GM18873 (cell line): ENCODE results near the gene NDUFA8.

Experiments used
- ATAC-seq: cut with Tn5 transposase; IDR thresholded peaks from one replicate; pipeline ENCODE4 v1.9.1; 2021; ENCODE audit warnings: mild to moderate bottlenecking, moderate library complexity, moderate number of reproducible peaks; ENCODE audit not compliant: unreplicated experiment, low FRiP score

The NDUFA8 gene

DNA sequence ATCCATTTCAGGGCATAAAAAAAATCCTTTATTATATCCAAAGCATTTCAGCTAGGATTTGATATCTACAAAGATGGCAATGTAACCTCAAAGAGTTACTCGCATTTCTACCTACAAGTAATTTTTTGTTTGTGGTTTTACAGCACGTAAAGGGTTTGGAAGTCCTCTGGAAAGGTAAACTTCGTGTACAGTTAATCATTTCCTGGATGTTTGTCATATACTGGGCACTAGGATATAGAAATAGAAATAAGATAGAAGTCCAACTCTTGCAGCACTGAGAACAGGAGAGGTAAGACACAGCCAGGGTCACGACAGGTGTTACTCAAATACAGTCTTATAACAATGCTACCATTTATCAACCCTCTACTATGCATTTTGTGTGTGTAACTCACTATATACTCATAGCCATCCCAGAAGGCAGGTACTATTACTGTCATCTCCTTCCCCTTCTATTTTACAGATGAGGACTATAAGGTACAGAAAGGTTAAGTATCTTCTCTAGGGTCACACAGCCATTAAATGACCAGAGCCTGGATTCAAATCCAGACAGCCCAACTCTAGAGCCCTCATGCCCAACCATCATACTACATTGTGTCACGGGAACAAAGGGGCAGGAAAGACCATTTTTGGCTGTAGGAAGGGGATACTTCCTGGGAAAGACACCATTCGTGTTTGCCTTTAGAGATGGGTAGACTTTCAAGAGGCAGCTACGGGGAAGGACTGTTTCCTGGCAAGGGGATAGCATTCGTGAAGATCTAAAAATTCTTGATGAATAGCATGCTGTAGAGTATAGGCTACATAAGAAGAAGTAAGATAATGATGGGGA is 19.0 kb downstream of the NDUFA8 start:
- ATAC-seq: no peak

DNA sequence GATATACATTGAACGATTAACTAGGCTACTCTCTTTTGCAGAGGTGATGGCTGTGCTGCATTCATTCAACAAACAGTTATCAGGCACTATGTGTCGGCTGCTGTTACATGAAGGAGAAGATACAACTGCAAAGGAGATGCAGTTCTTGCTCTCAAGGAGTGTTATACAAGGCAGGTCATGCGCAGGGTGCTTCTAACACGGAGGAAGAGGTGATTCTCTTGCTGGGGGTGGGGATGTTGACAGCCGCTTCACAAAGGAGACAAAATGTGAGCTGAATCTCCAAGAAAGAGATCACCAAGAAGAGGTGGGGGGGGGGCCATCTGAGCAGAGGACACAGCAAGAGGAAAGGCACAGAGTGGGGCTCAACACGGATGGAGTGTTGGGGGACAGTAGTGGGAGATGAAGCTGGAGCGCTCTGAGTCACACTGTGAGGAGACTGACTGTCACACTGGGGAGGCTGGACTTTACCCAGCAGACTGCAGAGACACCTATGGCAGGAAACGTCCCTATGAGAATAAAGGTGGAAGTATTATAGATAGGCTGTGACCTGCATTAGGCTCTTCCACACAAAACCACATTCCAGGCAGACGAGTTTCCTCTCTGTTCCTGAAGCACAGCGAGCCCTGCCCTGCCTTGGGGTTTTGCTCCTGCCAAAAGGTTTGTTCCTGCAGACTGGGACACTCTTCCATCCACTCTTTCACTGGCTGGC is 20.9 kb downstream of the NDUFA8 start:
- ATAC-seq: no peak

DNA sequence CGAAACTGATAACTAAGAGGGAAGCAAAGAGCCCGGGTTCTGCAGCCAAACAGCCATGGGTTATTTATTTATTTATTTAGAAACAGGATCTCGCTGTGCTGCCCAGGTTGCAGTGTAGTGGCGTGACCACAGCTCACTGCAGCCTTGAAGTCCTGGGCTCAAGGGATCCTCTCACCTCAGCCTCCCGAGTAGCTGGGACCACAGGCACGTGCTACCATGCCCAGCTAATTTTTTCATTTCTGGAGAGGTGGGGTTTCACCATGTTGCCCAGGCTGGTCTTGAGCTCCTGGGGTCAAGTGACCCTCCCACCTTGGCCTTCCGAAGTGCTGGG is 24.1 kb downstream of the NDUFA8 start:
- ATAC-seq: no peak

DNA sequence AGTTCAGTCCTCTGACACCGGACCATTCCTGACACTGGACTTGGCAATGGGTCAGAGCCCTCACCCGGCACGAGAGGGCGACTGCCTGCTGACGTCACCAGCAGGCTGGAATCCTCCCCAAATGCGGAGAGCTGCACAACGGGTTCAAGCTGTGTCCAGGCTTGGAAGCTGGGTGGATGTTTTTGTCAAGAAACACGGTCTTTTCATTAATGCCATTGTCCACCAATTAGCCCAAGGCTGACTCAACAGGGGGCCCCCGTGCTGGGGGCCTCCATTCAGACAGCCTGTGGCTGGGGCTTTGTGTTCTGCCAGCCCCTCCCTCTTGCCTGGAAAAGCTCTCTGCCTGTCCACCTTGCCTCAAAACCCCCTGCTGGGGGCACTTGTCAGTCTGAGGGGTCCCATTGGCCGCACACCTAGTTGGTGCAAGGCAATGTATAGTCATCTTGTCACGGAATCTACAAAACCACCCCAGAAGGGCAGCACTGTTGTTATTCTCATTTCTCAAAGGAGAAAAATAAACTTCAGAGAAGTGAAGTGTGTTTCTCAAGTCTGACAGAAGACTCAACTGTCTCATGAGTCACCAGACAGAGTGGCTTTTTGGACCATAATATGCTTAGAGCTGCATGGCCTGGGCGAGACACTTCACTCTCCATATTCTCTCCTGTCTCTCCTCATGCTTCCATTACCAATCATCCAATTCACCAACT is 24.6 kb downstream of the NDUFA8 start:
- no peak for ATAC-seq

DNA sequence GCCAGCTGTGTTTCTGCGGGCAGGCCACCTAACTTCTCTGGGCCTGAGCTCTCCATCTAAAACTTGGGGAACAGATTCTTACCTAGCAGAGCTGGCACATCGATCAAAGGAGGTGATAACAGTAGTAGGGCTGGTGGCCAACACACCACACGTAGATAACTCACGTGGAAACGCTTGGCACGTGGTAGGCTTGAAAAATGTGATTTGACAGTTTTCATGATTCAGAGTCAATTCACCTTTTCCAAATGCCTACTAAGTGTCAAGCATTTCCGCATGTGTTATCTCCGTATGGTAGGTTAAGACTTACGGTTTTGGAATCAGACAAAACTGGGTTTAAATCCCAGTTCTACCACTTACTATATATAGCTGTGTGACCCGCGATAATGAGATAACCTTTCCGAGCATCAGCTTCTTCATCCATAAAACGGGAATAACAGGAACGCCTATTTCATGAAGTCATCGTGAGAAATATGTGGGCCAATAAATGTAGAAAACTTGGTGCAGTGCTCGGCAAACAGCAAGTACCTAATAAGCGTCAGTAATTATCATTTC is 25.5 kb downstream of the NDUFA8 start:
- ATAC-seq: no peak

DNA sequence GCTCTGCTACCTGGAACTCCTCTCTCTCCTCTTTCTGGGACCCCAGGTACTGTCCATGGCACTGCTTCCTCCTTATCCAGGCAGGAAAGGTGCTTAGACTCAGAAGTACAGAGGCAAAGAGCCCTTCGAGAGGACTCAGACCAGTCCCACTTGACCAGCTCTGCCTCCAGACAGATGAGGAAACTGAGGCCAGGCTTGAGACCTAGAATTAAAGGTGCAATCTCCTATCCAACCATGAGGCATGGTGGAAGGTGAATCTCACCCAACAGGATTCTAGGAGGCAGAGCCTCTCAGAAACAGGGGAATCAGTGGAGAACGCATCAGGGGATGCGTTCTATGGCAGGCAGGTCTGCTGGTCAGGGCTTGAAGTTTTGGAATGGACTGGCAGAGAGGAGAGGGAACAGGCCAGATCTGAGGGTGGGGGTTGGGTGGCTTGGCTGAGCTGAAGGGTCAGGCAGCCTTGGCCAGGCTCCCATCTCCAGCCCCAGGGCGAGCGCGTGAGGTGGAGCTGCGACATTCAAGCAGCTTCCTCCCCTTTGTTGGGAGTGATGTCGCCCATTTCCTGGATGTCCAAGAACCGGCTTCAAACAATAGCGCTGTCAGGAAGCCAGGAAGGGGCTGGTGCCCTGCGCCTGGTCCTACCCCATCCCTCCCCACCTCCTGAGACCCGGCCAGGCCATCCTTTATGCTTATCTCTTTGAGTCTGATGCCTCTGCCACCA is 26.2 kb downstream of the NDUFA8 start:
- ATAC-seq: no peak

DNA sequence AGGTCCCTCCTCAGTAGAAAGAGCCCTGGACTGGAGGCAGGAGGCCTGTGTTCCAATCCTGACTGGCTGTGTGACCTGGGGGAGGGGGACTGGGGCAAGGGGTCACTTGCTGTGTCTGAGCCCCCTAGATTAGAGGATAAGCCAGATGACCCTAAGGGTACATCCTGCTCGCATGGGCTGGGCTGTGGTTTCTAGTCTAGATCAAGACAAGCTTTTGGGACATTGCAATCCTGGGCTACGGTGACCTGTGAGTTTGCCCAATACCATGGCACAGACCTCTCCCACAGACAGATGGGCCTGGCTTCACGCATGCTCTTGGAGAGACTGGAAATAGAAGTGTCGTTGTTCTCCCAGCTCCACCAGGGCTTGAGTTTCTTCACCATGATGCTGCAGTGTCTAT is 27.0 kb downstream of the NDUFA8 start:
- ATAC-seq: no peak

DNA sequence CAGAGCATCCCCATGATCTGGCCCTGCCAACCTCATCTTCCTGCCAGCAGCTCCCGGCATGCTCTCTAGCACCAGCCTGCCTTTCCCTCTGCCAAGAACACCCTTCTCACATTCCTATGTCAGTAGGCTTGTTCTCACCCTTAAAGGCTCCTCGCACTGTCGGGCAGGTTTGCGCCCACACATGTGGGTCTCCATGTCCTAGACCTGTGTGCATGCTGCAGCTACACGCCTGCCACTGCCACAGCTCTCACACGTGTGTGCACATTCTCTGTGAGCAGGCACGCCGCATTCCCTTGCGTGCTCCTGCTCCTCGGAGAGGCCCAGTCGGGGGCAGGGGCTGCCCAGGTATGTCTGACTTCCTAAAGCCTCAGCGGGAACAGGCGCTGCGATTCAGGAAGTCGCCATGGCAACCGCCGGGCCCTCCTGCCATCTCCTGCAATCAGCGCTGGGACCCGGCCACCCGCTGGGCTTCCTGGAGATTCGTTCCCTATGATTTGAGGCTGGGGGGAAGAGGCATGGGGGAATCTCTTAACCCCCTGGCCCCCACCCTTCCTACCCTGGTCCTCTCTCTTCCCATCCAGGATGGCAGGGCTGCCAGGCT is 28.1 kb downstream of the NDUFA8 start:
- no peak for ATAC-seq

DNA sequence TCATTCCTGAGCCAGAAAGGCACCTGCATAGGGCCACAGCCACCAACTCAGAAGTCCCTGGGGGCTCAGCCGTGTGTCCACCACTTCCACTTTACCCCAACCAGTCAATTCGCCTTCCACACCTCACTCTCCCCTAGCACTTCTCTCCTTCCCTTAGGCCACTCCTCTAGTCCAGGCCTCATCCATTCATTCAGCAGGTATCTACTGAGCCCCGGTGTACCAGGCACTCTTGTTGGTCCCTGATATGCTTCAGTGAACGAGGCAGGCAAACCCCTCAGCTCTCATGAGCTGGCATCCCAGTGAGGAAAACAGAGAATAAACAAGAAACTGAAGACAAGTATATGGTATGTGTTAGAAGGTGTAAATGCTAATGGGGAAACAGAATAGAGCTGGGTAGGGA is 28.7 kb downstream of the NDUFA8 start:
- ATAC-seq: no peak

DNA sequence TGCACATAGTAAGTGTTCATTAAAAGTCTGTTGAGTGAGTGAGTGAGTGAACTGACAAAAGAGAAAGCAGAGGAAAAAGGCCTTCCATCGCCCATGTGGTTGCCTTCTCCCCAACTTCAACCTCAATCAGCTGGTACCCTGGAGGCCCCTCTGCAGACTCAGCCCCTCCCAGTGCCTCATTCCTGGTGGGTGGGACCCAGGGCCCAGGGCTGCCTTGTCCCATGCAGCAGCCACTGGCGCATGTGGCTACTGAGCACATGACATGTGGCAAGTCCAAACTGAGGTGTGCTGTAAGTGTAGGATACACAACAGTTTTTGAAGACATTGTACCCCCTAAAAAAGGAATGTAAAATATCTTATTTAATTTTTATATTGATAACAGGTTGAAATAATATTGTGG is 29.6 kb downstream of the NDUFA8 start:
- no peak for ATAC-seq

DNA sequence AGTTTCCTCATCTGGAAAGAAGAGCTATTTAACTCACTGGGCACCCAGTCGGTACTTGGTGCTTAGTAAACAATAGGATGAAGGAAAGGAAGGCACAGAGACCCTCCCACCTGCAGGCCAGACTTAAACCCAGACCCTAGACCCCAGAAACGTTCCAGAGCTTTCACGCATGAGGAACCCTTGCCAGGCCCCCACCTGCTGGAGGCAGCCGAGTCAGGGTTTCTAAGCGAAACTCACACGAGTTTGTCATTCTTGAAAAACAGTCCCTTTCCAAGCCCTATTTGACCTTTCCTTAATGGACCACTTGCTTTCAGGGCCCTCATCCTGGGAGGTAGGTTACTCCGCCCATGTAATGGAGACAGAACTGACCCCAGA is 30.6 kb downstream of the NDUFA8 start:
- ATAC-seq: no peak

DNA sequence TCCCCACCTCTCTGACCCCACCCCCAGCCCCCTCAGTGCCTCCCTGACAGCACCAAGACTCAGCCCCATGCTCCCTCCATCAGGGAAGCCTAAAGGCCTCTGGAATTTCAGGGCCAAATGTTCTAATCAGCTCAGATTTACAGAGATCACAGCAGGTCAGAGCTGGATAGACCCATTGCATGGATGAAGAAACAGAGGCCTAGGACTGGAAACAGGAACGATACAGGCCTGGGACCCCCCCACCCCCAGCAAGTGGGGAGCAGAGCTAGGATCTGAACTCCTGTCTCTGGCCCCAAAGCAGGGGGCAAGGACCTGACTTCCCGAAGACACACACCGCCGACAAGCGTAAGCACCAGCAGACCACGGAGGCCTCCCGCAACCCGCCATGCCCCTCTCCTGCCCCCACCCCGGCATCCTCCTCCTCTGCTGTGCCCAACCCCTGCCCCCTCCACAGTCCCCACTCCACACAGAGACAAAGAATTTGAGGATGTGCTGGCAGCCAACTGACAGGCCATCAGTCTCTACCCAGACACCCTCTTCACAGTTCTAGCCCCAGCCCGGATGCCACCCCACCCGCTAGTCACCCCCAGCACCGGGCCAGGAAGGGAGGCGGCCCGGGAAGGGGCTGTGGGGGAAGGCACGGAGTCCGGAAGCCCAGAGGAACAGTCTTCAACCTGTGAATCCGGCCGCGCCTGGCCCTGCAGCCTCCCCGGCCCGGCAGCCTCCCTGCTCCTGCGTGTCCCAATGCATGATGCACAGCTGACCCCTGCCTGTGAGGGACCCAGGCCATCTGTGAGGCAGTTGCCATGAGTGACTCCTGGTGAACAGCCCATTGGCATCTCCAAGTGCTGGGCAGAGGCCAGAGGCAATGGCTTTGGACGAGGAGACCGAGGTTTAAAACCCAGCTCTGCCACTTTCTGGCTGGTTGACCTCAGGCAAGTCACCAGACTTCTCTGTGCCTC is 31.3 kb downstream of the NDUFA8 start:
- ATAC-seq: no peak

DNA sequence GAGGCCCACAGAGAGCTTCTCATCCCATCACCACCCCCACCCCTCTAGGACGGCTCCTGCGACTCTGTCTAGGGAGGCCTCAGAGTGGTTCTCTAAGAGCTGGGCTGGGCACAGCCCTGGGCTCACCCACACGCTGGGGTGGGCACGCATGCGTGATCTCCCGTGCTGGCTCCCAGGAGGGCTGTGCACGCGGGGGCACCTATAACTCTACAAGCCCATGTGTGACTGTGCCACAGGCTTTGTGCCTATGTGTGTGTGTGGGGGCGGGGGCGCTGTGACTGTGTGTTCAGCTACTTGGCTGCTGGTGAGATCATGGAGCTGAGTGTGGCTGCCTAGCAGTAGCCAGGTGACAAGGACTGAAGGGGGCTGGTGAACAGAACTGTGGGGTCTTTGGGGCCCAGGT is 32.2 kb downstream of the NDUFA8 start:
- no peak for ATAC-seq

DNA sequence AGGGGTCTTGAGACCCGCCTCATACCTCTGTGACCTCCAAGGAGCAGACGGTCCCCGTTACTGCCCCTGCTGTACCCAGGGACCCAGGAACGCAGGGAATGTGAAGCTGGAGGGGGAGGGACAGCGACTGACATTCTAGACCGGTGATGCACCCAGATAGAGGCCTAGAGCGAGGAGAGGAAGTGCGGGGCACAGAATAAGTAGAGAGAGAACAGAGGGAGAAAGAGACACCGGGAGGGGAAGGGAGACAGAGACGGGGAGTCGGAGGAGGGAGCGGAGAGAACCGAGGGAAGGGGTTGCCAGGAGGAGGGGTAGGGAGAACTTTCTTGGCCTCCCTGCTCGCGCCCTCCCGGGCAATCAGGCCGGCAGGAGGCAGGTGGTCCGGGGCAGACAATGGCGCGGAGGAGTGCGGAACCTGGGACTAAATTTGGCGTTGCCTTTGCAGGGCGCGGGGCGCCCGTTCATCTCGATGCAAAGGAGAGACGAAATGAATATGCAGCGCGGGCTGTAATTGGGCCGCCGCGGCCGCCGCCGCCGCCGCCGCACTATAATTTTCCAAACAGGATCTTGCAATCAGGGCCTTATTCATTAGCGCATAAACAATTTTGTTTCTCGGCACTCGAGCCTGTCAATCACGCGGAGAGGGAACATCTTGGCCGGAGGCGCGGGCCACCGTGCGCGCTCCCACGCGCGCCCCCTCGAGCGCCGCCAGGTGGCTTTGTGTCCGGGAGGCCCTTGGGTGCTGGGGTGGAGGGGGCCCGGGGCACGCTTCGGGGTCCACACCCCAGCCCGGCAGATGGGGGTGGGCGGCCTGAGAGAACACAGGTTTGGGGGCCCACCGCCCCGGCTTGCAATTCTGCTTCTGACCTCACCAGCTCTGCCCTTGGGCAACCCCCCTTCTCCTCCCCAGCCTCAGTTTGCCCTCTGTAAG is 33.0 kb downstream of the NDUFA8 start:
- no peak for ATAC-seq

DNA sequence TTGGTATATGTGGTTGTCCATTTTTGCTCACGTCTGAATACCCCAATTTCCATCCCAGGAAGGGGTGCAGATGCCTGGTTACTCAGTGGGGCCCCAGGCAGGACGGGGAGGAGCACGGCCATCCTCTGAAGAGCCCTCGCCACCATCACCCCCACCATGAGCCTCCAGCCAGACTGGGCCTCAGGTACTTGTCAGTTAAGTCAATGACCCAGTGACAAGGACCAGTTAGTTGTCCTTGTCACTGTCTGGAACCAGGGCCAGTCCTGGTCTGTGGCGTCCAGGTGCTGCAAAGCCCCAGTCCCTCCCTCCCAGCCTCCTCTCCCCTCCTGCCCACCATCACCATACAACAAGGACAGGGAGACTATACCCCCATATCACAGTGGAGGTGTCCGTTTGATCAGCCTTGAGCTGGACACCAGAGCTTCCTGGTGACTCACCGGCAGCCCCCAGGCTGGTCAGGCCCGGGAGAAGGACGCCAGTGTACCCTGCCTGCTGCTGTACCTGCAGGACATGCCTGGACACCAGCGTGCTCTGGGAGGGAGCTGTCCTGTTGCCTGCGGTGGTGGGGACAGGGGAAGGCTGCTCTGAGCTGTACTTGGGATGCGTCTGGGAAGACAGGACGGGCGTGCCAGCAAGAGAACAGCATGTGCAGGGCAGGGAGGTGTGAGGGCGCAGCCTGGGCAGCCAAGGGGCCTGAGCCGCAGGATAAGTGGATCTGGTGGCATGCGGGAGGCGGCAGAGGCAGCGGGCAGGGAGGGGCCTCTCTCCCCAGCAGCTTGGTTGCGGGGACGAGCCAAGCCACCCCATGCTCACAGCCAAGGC is 33.9 kb downstream of the NDUFA8 start:
- ATAC-seq: no peak

DNA sequence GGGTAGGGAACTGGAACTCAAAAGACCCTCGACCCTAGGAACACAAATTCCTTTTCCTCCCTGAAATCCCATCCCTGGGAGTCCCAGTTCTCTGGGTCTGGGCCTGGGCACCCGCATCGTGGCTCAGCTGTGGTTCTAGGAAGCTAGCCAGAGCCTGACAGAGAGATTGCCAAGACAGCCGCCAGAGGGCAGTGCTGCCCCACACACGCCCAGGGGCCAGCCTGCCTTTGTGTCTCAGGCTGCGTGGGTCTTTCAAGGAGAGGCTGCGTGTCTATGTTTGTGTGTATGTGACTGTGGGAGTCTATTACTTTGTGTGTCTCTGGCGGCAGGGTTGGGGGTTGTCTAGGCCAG is 34.4 kb downstream of the NDUFA8 start:
- ATAC-seq: peak; percentile 49

DNA sequence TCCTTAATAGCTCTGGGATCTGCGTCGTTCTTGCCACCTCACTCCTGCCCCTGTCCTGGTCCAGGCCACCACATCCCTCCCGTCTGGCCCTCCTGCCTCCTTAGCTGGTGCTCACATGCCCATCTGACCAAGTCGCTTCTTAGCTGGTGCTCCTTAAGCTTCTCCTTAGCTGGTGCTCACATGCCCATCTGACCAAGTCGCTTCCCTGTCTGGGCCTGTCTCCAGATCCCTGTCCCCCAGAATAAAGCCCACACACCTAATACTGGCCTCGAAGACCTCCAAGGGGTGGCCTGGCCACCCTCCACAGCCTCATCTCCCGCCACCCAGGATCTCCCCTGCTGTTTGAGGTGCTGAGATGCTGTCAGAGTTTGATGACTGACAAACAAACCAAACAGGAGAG is 35.1 kb downstream of the NDUFA8 start:
- ATAC-seq: no peak
